CD4-positive, alpha-beta T cell treated with Interleukin-17A for 1 hour (primary cell): ENCODE measurements around the gene AOAH.
"Not testable (repeated sequence)": the region's sequence is repeated elsewhere in the genome, so short reads cannot be mapped to it uniquely, and the experiment has no call there.

Experiments
- DNase-seq: peaks from one replicate; pipeline ENCODE4 v3.0.0-alpha.2; 2020

Gene AOAH

GRCh38 chr7:36535866-36536664, 188.2 kb downstream of the AOAH start:
- no peak for DNase-seq

GRCh38 chr7:36533717-36534116, 190.6 kb downstream of the AOAH start:
- no peak for DNase-seq

- no peak for DNase-seq
Observed at GRCh38 chr7:36532981-36533499, 191.3 kb downstream of the AOAH start.

- DNase-seq = no peak
Observed at GRCh38 chr7:36531951-36532350, 192.3 kb downstream of the AOAH start.

- DNase-seq = no peak
Observed at GRCh38 chr7:36530456-36530855, 193.8 kb downstream of the AOAH start.

GRCh38 chr7:36527549-36527913, 196.8 kb downstream of the AOAH start:
- no peak for DNase-seq

- DNase-seq = no peak
Observed at GRCh38 chr7:36526863-36527548, 197.3 kb downstream of the AOAH start.

GRCh38 chr7:36523371-36524101, 200.8 kb downstream of the AOAH start:
- no peak for DNase-seq

GRCh38 chr7:36522453-36523007, 201.8 kb downstream of the AOAH start:
- no peak for DNase-seq

GRCh38 chr7:36521911-36522310, 202.4 kb downstream of the AOAH start:
- DNase-seq = no peak

GRCh38 chr7:36521133-36521532, 203.2 kb downstream of the AOAH start:
- DNase-seq = no peak

GRCh38 chr7:36515847-36516246, 208.4 kb downstream of the AOAH start:
- DNase-seq = no peak

- DNase-seq = no peak
Observed at GRCh38 chr7:36514289-36515243, 209.7 kb downstream of the AOAH start.

- no peak for DNase-seq
Observed at GRCh38 chr7:36513393-36513792, 210.9 kb downstream of the AOAH start.

GRCh38 chr7:36512616-36513015, 211.7 kb downstream of the AOAH start:
- no peak for DNase-seq

GRCh38 chr7:36509962-36510361, 214.3 kb downstream of the AOAH start:
- DNase-seq = no peak

GRCh38 chr7:36507475-36508440, 216.5 kb downstream of the AOAH start:
- DNase-seq = no peak

GRCh38 chr7:36506820-36507219, 217.5 kb downstream of the AOAH start:
- DNase-seq = no peak

GRCh38 chr7:36506130-36506798, 218.0 kb downstream of the AOAH start:
- DNase-seq = no peak

GRCh38 chr7:36504617-36505016, 219.7 kb downstream of the AOAH start:
- not testable (repeated sequence) for DNase-seq
